Liver (tissue), 9 donors: ENCODE results near the gene CCDC92. TPM values are rescaled to one million over a fixed set of nuclear protein-coding genes. Genes with fewer than 3 reads are reported as not detected.

Experiments
- DNase-seq: peaks from one replicate; pipeline ENCODE4 v3.0.0-alpha.2; 2017; ENCODE audit warnings: low spot score
- H3K27ac ChIP-seq, 2 donors: one replicate each; pipeline ENCODE4 v1.7.0; 2013; ENCODE audit warnings: inconsistent platforms in 2 of 2, low read length in 2 of 2, control low read depth in 1 of 2, low read depth in 1 of 2, mild to moderate bottlenecking in 1 of 2
- H3K27me3 ChIP-seq, 4 donors: one replicate each; pipeline versions ENCODE4 v1.6.1 to v1.7.0; 2013; ENCODE audit warnings: low read length in 3 of 4, inconsistent platforms in 1 of 4, mild to moderate bottlenecking in 1 of 4, moderate library complexity in 1 of 4; ENCODE audit not compliant: control insufficient read depth in 4 of 4, insufficient read depth in 4 of 4
- H3K36me3 ChIP-seq, 4 donors: one replicate each; pipeline versions ENCODE4 v1.6.1 to v1.7.0; 2013; ENCODE audit warnings: low read length in 3 of 4, mild to moderate bottlenecking in 3 of 4, low read depth in 1 of 4, moderate library complexity in 1 of 4; ENCODE audit not compliant: control insufficient read depth in 4 of 4, insufficient read depth in 3 of 4
- H3K4me1 ChIP-seq, 4 donors: one replicate each; pipeline versions ENCODE4 v1.6.1 to v1.7.0; 2013; ENCODE audit warnings: low read length in 3 of 4, mild to moderate bottlenecking in 3 of 4, moderate library complexity in 1 of 4; ENCODE audit not compliant: control insufficient read depth in 4 of 4, insufficient read depth in 4 of 4
- H3K4me3 ChIP-seq, 3 donors: one replicate each; pipeline versions ENCODE4 v1.6.1 to v1.7.0; 2013; ENCODE audit warnings: low read length in 3 of 3, control low read depth in 1 of 3, low read depth in 1 of 3, mild to moderate bottlenecking in 1 of 3
- H3K9ac ChIP-seq, 2 donors: one replicate each; pipeline ENCODE4 v1.7.0; 2013; ENCODE audit warnings: low read length in 2 of 2, mild to moderate bottlenecking in 2 of 2, moderate library complexity in 2 of 2, control low read depth in 1 of 2, low read depth in 1 of 2
- H3K9me3 ChIP-seq, 4 donors: one replicate each; pipeline versions ENCODE4 v1.6.1 to v1.7.0; 2013; ENCODE audit warnings: low read length in 3 of 4; ENCODE audit not compliant: control insufficient read depth in 4 of 4
- EGR1 ChIP-seq, 2 donors: IDR thresholded peaks; 2 replicates each; pipeline ENCODE4 v1.6.1; 2016 to 2018; ENCODE audit warnings: antibody characterized with exemption in 2 of 2, low read depth in 2 of 2
- FOXA1 ChIP-seq: IDR thresholded peaks from 2 replicates; pipeline ENCODE4 v1.6.1; 2016; ENCODE audit warnings: antibody characterized with exemption
- FOXA2 ChIP-seq: IDR thresholded peaks from 2 replicates; pipeline ENCODE4 v1.6.1; 2016; ENCODE audit warnings: antibody characterized with exemption
- HNF4A ChIP-seq, 2 donors: conservative IDR thresholded peaks; 2 replicates each; pipeline ENCODE4 v1.6.1; 2016; ENCODE audit warnings: antibody characterized with exemption in 2 of 2, mild to moderate bottlenecking in 2 of 2
- HNF4G ChIP-seq: IDR thresholded peaks from 2 replicates; pipeline ENCODE4 v1.6.1; 2016; ENCODE audit warnings: antibody characterized with exemption
- JUND ChIP-seq, 2 donors: IDR thresholded peaks; 2 replicates each; pipeline ENCODE4 v1.6.1; 2016; ENCODE audit warnings: antibody characterized with exemption in 2 of 2
- RAD21 ChIP-seq, 2 donors: IDR thresholded peaks; 2 replicates each; pipeline ENCODE4 v1.6.1; 2016; ENCODE audit warnings: antibody characterized with exemption in 2 of 2, mild to moderate bottlenecking in 2 of 2
- SP1 ChIP-seq: IDR thresholded peaks from 2 replicates; pipeline ENCODE4 v1.6.1; 2018; ENCODE audit warnings: antibody characterized with exemption, mild to moderate bottlenecking
- TAF1 ChIP-seq: conservative IDR thresholded peaks from 2 replicates; pipeline ENCODE4 v1.6.1; 2016; ENCODE audit warnings: antibody characterized with exemption, mild to moderate bottlenecking
- YY1 ChIP-seq: IDR thresholded peaks from 2 replicates; pipeline ENCODE4 v1.6.1; 2016; ENCODE audit warnings: antibody characterized with exemption, mild to moderate bottlenecking
- WGBS: extraction: QIAGEN DNeasy Blood & Tissue Kit; methylation state at CpG from one replicate; pipeline ENCODE4 v1.1.7; 2013; 5-methylcytosine and 5-hydroxymethylcytosine counted together
- polyA plus RNA-seq, 2 donors: library from polyadenylated mRNA; stranded (reverse) in 1 of 2; unstranded in 1 of 2; fragments of 200-250 nt in 1 of 2; fragments of >200 nt in 1 of 2; fragmentation: Nextera tagmentation in 1 of 2; extraction: Ambion mirVana in 1 of 2; gene quantifications; one replicate each; pipeline versions ENCODE4 v1.2.1 to v1.2.3, GENCODE V29; 2013 to 2015
- total RNA-seq, 2 donors: library from RNA; depleted of rRNA; stranded (reverse); fragments of >200 nt; gene quantifications; one replicate each; pipeline ENCODE4 v1.2.3, GENCODE V29; 2014
- TF ChIP-seq, protein P1 (sequence below): IDR thresholded peaks from 2 replicates; pipeline ENCODE4 v1.6.1; 2016; ENCODE audit warnings: antibody characterized with exemption
- TF ChIP-seq, protein P2 (sequence below): IDR thresholded peaks from 2 replicates; pipeline ENCODE4 v1.6.1; 2016; ENCODE audit warnings: antibody characterized with exemption, mild to moderate bottlenecking
- TF ChIP-seq, protein P3 (sequence below): IDR thresholded peaks from 2 replicates; pipeline ENCODE4 v1.6.1; 2016; ENCODE audit warnings: antibody characterized with exemption
- donor health status: healthy.
- donor health status: healthy.
- donor health status: healthy.
- donor health status: healthy.
- donor health status: healthy.

Gene CCDC92
- total and polyA plus RNA-seq, 4 donors = 2.1 to 14.6 (median 9.3) TPM

DNA sequence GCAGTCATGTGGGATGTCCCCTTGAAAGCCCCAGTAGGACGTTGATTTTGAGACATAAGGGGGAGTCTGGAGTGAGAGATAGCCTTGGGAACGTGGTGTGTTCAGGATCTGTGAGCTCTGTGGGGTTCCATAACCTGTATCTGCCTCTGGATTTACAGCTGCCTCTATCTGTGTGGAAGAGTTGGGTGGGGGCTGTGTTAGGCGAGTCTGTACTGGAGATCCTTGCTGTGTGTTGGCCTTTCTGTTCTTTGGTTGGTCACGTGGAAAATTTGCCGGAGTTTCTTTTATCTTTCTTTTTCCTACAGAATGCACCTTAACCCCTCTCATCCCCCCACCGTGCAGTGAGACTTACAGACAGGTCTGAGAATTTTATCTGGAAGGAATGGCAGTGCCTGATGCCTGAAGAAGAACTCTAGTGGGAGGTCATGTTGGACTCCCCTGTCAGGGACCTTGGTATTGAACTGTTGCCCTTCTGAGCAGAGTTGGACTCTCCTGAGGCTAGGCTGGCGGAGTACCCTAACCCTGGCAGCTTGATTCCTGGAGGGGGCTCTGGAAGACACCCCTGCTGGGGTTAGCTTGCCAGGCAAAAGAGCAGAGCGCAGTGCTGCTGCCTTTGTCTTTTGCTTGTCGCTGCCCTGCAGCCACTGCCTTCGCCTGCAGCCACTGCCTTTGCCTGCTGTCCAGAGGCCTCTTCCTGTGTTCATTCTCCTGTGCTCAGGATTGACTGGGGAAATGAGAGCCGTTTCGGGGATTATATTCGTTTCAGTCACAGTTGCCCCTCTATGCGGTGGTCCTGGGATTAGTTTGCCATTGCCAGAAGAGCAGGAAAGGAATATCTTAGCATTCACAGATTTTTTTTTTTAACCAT lies 34.4 kb upstream of the CCDC92 start:
- Histone ChIP-seq H3K36me3 (peaks cover under 1 to 3% (median 2%) of the 10 kb centered on the region in 4 donors), H3K4me1 (peaks cover 3 to 26% (median 21%) of the 10 kb centered on the region in 4 donors), H3K9me3 (no peaks in the 10 kb centered on the region), H3K4me3 (no peak overlapping the region), H3K27ac (no peak overlapping the region), H3K27me3 (no peaks in the 10 kb centered on the region), H3K9ac (no peak overlapping the region)
- no peak for TF ChIP-seq TAF1
- no peak for DNase-seq
- 88% methylated on average over 14 of the region's 14 CpGs for WGBS

DNA sequence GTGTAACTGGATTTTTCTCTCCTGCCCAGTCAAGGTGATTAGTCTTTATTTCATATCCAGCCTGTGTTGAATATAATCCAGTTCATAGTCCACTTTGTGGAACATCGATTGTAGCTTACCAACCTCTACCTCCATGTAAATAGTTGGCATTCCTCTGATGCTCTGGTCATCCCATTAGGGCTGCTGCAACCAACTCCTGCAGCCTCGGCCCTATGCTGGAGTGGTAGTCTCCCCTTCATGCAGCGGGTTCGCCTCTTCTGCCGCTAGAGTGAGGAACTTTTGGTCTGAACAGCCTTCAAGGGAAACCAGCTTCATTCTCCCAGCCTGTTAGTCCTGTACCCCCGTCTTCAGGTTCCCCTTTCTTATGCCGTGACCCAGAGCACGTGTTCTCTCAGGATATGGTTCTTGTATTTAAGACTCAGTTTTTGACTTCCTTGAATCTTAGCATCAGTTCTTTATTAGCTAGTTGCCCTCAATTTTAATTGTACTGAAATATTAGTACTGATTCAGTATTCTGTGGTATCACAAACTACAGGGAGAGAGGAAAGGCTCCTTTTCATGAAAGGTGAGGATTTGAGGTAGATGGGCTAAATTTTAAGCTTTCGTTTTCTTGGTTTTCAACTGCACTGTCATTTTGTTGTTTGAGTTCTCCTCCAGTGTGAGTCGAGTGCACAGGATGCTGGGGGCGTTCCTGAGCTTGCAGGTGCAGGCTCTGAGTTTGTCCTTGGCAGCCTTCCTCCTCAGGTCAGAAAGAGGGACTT lies 33.6 kb upstream of the CCDC92 start:
- DNase-seq = no peak
- TF ChIP-seq SP1 (peak; percentile 21), FOXA1 (no peak), HNF4A (conservative IDR thresholded peaks at IDR 0.05) (peak; percentile 18 to 27), TAF1 (no peak)
- TF ChIP-seq, protein P1, sequence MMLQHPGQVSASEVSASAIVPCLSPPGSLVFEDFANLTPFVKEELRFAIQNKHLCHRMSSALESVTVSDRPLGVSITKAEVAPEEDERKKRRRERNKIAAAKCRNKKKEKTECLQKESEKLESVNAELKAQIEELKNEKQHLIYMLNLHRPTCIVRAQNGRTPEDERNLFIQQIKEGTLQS = no peak
- Histone ChIP-seq H3K9ac (no peak overlapping the region), H3K27ac (no peak overlapping the region), H3K4me1 (peaks cover 3 to 18% (median 14%) of the 10 kb centered on the region in 4 donors), H3K36me3 (peaks cover 0 to 7% (median 4%) of the 10 kb centered on the region in 4 donors), H3K27me3 (no peaks in the 10 kb centered on the region), H3K9me3 (no peaks in the 10 kb centered on the region), H3K4me3 (no peak overlapping the region)
- 73% methylated on average over 11 of the region's 11 CpGs for WGBS

DNA sequence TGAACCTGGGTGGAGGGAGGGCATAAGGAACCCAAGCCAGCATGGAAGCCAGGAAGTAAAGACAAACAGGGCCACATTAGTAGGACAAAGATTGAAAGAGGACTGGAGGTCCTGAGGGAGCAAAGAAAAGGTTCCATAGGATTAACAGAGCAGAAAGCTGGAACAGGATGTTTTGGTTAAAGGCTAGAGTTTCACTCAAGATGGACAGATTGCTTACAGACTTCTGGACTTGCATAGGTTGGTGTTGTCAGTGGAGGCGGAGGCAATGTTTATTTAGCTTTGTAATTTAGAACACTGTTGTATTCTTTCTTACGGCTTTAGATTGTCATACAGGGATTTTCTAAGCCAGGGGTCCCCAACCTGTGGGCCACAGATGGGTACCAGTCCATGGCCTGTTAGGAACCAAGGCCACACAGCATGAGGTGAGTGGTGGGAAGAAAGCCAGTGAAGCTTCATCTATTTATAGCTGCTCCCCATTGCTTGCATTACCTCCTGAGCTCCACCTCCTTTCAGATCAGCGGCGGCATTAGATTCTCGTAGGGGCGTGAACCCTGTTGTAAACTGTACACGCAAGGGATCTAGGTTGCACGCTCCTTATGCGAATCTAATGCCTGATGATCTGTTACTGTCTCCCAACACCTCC lies 31.7 kb upstream of the CCDC92 start:
- Histone ChIP-seq H3K27me3 (no peaks in the 10 kb centered on the region), H3K9me3 (no peaks in the 10 kb centered on the region), H3K36me3 (peaks cover 0 to 11% (median 5%) of the 10 kb centered on the region in 4 donors), H3K27ac (no peak overlapping the region), H3K9ac (no peak overlapping the region), H3K4me1 (peaks cover 3 to 14% (median 11%) of the 10 kb centered on the region in 4 donors), H3K4me3 (no peak overlapping the region)
- WGBS = 96% methylated on average over 9 of the region's 9 CpGs
- TF ChIP-seq TAF1 (no peak), EGR1 (IDR thresholded peaks at IDR 0.05; ENCODE audit: low read depth in 2 of 2) (no peak), RAD21 (IDR thresholded peaks at IDR 0.05) (no peak), YY1 (no peak), SP1 (no peak), FOXA2 (no peak), HNF4G (no peak), JUND (IDR thresholded peaks at IDR 0.05) (no peak)
- TF ChIP-seq, protein P2, sequence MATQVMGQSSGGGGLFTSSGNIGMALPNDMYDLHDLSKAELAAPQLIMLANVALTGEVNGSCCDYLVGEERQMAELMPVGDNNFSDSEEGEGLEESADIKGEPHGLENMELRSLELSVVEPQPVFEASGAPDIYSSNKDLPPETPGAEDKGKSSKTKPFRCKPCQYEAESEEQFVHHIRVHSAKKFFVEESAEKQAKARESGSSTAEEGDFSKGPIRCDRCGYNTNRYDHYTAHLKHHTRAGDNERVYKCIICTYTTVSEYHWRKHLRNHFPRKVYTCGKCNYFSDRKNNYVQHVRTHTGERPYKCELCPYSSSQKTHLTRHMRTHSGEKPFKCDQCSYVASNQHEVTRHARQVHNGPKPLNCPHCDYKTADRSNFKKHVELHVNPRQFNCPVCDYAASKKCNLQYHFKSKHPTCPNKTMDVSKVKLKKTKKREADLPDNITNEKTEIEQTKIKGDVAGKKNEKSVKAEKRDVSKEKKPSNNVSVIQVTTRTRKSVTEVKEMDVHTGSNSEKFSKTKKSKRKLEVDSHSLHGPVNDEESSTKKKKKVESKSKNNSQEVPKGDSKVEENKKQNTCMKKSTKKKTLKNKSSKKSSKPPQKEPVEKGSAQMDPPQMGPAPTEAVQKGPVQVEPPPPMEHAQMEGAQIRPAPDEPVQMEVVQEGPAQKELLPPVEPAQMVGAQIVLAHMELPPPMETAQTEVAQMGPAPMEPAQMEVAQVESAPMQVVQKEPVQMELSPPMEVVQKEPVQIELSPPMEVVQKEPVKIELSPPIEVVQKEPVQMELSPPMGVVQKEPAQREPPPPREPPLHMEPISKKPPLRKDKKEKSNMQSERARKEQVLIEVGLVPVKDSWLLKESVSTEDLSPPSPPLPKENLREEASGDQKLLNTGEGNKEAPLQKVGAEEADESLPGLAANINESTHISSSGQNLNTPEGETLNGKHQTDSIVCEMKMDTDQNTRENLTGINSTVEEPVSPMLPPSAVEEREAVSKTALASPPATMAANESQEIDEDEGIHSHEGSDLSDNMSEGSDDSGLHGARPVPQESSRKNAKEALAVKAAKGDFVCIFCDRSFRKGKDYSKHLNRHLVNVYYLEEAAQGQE = no peak
- TF ChIP-seq, protein P1 = no peak
- TF ChIP-seq, protein P3, sequence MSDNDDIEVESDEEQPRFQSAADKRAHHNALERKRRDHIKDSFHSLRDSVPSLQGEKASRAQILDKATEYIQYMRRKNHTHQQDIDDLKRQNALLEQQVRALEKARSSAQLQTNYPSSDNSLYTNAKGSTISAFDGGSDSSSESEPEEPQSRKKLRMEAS = no peak
- no peak for DNase-seq
